Esophagus muscularis mucosa (tissue), 4 donors: ENCODE data around the gene DAZAP2.

Experiments
- CTCF ChIP-seq, 3 experiments: fragments of 200-600 bp in 2 of 3; fragments of 450-650 bp in 1 of 3; sonication (generic) in 2 of 3; IDR thresholded peaks; one replicate each; pipeline ENCODE4 v1.5.1; 2017 to 2019; ENCODE audit warnings: antibody characterized with exemption in 3 of 3, mild to moderate bottlenecking in 2 of 3, moderate library complexity in 1 of 3
- EP300 ChIP-seq: sonication (generic); formaldehyde crosslinking; IDR thresholded peaks from one replicate; pipeline ENCODE4 v1.6.1; 2017; ENCODE audit warnings: antibody characterized with exemption
- POLR2A ChIP-seq: fragments of 450-650 bp; IDR thresholded peaks from one replicate; pipeline ENCODE4 v1.6.1; 2017; ENCODE audit warnings: antibody characterized with exemption, moderate library complexity, mild to moderate bottlenecking, low read depth
- POLR2AphosphoS5 ChIP-seq, 2 donors: sonication (generic); formaldehyde crosslinking; IDR thresholded peaks; one replicate each; pipeline ENCODE4 v1.6.1; 2017; ENCODE audit warnings: antibody characterized with exemption in 2 of 2

- no peak for TF ChIP-seq CTCF (IDR thresholded peaks at IDR 0.05)
- no peak for TF ChIP-seq EP300
- no peak for TF ChIP-seq POLR2AphosphoS5 (IDR thresholded peaks at IDR 0.05)
- TF ChIP-seq POLR2A: no peak
These were observed 47.2 kb downstream of the DAZAP2 start for GRCh38 chr12:51285843-51286242.
